ENCODE measurements around the gene YTHDF2.

DNA sequence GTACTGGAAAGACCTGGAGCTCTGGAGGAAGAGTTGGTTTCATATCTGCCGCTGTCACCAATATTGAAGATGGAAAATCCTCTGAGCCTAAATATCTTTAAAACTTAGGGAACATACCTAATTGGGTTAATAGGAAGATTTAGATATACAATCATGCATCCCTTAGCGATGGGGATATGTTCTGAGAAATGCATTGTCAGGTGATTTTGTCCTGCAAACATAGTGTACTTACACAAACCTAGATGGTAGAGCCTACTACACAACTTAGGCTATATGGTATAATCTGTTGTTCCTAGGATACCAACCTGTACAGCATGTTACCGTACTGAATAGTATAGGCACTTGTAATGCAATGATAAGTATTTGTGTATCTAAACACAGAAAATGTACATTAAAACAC, 22.5 kb downstream of the YTHDF2 start:
- no peak for TF ChIP-seq EZH2 (IDR thresholded peaks at IDR 0.05)
- TF ChIP-seq FOXP2 (optimal IDR thresholded peaks at IDR 0.05; ENCODE audit: control extremely low read depth, extremely low read length, insufficient read depth), result no peak

Data from SK-N-MC (cell line).